Neural progenitor cell (in vitro differentiated cells): Measurements from ENCODE around the gene IP6K2. TPM values are rescaled to one million over a fixed set of nuclear protein-coding genes. Genes with fewer than 3 reads are reported as not detected.
A peak's percentile ranks its signal among the peaks of the same experiment; 100 is the strongest.

Source experiments
- DNase-seq: peaks from one replicate; pipeline ENCODE4 v3.0.0-alpha.2; 2016; ENCODE audit warnings: low spot score
- H2AFZ ChIP-seq: fragments of 200-600 bp; sonication (generic); replicated peaks from 2 replicates; pipeline ENCODE4 v1.6.1; 2016; ENCODE audit warnings: antibody characterized with exemption
- H3F3A ChIP-seq: fragments of 200-600 bp; sonication (generic); 2 replicates; pipeline ENCODE4 v1.6.1; 2016; ENCODE audit warnings: antibody characterized with exemption, low read depth
- H3K27ac ChIP-seq: fragments of 200-600 bp; sonication (generic); 2 replicates; pipeline ENCODE4 v1.5.1; 2016; ENCODE audit warnings: mild to moderate bottlenecking
- H3K27me3 ChIP-seq: fragments of 200-600 bp; sonication (generic); 2 replicates; pipeline ENCODE4 v1.6.1; 2016; ENCODE audit warnings: mild to moderate bottlenecking, moderate library complexity
- H3K36me3 ChIP-seq: fragments of 200-600 bp; sonication (generic); 2 replicates; pipeline ENCODE4 v1.5.1; 2016
- H3K4me1 ChIP-seq: fragments of 200-600 bp; sonication (generic); 2 replicates; pipeline ENCODE4 v1.6.1; 2016; ENCODE audit warnings: mixed run types
- H3K4me2 ChIP-seq: fragments of 200-600 bp; sonication (generic); 2 replicates; pipeline ENCODE4 v1.6.1; 2016
- H3K4me3 ChIP-seq: fragments of 200-600 bp; sonication (generic); 2 replicates; pipeline ENCODE4 v1.5.1; 2016
- H3K79me2 ChIP-seq: fragments of 200-600 bp; sonication (generic); 2 replicates; pipeline ENCODE4 v1.6.1; 2016; ENCODE audit warnings: low read depth
- H3K9ac ChIP-seq: fragments of 200-600 bp; sonication (generic); 2 replicates; pipeline ENCODE4 v1.6.1; 2016
- H3K9me3 ChIP-seq: fragments of 200-600 bp; sonication (generic); 2 replicates; pipeline ENCODE4 v1.5.1; 2016; ENCODE audit warnings: low read depth
- H4K20me1 ChIP-seq: fragments of 200-600 bp; sonication (generic); 2 replicates; pipeline ENCODE4 v1.6.1; 2016; ENCODE audit warnings: low read depth
- H3K27ac Mint-ChIP-seq: 3 replicates; pipeline ENCODE4 v1.8.0; 2021; ENCODE audit warnings: mixed read lengths
- H3K27me3 Mint-ChIP-seq: 2 replicates; pipeline ENCODE4 v1.8.0; 2022; ENCODE audit warnings: low read depth, mild to moderate bottlenecking, inconsistent platforms, moderate library complexity, mixed read lengths; ENCODE audit not compliant: insufficient read depth
- H3K36me3 Mint-ChIP-seq: 3 replicates; pipeline ENCODE4 v1.8.0; 2021; ENCODE audit warnings: mixed read lengths
- H3K4me1 Mint-ChIP-seq: 3 replicates; pipeline ENCODE4 v1.8.0; 2021; ENCODE audit warnings: mixed read lengths
- H3K4me3 Mint-ChIP-seq: 3 replicates; pipeline ENCODE4 v1.8.0; 2021; ENCODE audit warnings: mild to moderate bottlenecking, moderate library complexity, mixed read lengths
- H3K9me3 Mint-ChIP-seq: 3 replicates; pipeline ENCODE4 v1.8.0; 2020; ENCODE audit warnings: mixed read lengths
- EZH2 ChIP-seq: fragments of 200-600 bp; sonication (generic); IDR thresholded peaks from 2 replicates; pipeline ENCODE4 v1.6.1; 2017; ENCODE audit warnings: antibody characterized with exemption, mild to moderate bottlenecking, moderate library complexity
- EZH2phosphoT487 ChIP-seq: fragments of 200-600 bp; sonication (generic); IDR thresholded peaks from 2 replicates; pipeline ENCODE4 v1.6.1; 2017; ENCODE audit warnings: antibody characterized with exemption
- total RNA-seq: library from RNA; depleted of rRNA; stranded (reverse); fragments of >200 nt; gene quantifications from 2 replicates; pipeline ENCODE4 v1.2.3, GENCODE V29; 2015; ENCODE audit warnings: low replicate concordance
- TF ChIP-seq, protein P1 (sequence below): fragments of 200-600 bp; sonication (generic); IDR thresholded peaks from 2 replicates; pipeline ENCODE4 v1.5.1; 2017; ENCODE audit warnings: antibody characterized with exemption, mild to moderate bottlenecking

Gene IP6K2
- total RNA-seq, 1 donor from 2014 or later, result 130 TPM

DNA sequence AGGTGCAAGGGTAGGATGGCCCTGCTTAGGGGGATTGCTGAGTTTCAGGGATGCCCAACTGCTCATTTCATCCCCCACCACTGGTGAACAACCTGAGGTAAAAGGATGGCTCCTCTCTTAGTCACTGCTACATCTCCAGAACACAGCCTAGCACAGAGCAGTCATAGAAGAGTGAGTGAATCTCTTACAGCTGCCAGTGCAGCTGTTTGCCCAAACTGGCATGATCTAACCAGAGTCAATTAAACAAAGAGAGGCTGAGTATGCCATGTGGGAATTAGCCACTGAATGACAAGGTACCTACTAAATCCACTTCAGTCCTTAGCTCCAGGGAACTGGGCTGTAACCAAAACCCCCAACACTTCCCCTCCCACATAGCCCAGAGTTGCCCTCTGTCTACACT is 24.5 kb downstream of the IP6K2 start:
- Mint-ChIP-seq H3K4me3 (no peak overlapping the region), H3K9me3 (no peaks in the 10 kb centered on the region), H3K27ac (no peak overlapping the region), H3K27me3 (peaks cover 2% of the 10 kb centered on the region), H3K36me3 (peaks cover 39% of the 10 kb centered on the region), H3K4me1 (peaks cover 17% of the 10 kb centered on the region)
- H2AFZ ChIP-seq, result no peak overlapping the region
- peaks cover 64% of the 10 kb centered on the region for H3K79me2 ChIP-seq
- peaks cover 20% of the 10 kb centered on the region for H3K36me3 ChIP-seq
- H3K9ac ChIP-seq, result no peak overlapping the region
- H3K27me3 ChIP-seq, result no peaks in the 10 kb centered on the region
- TF ChIP-seq EZH2 (no peak), EZH2phosphoT487 (no peak)
- TF ChIP-seq, protein P1, sequence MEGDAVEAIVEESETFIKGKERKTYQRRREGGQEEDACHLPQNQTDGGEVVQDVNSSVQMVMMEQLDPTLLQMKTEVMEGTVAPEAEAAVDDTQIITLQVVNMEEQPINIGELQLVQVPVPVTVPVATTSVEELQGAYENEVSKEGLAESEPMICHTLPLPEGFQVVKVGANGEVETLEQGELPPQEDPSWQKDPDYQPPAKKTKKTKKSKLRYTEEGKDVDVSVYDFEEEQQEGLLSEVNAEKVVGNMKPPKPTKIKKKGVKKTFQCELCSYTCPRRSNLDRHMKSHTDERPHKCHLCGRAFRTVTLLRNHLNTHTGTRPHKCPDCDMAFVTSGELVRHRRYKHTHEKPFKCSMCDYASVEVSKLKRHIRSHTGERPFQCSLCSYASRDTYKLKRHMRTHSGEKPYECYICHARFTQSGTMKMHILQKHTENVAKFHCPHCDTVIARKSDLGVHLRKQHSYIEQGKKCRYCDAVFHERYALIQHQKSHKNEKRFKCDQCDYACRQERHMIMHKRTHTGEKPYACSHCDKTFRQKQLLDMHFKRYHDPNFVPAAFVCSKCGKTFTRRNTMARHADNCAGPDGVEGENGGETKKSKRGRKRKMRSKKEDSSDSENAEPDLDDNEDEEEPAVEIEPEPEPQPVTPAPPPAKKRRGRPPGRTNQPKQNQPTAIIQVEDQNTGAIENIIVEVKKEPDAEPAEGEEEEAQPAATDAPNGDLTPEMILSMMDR, result no peak
- H3K9me3 ChIP-seq, result no peaks in the 10 kb centered on the region
- H3F3A ChIP-seq, result peaks cover 81% of the 10 kb centered on the region
- H3K27ac ChIP-seq, result peak overlapping the region; percentile 11
- no peak overlapping the region for H3K4me3 ChIP-seq
- peaks cover 100% of the 10 kb centered on the region for H4K20me1 ChIP-seq
- no peak for DNase-seq
- no peak overlapping the region for H3K4me2 ChIP-seq
- peaks cover 23% of the 10 kb centered on the region for H3K4me1 ChIP-seq

DNA sequence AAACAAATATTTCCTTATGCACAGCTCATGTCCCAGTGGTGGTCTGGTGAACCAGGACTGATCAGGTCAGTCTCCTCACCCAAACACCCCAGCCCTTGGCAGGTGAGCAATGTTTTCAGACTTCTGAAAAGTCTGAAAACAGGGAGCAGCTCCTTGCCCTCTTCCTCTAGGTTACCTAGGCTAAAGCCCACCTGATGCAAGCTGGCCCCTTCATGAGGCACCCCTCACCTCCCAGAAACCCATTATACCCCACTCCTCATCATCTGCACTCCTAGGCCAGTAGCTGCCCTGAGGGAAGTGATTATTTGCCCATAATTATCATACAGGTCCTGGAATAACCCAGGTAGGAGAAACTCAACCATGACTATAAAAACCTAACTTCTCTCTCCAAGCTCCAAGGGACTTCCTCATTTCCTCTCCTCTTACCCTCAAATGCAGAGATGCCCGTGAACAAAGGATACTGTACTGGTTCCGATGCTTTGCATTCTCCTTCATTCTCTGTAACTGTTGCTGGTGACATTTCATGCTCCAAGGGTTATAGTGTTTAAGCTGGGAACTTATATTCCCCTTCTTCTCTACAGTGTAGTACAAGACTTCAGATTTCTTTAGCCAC is 26.1 kb downstream of the IP6K2 start:
- no peak overlapping the region for H3K27ac Mint-ChIP-seq
- Histone ChIP-seq H2AFZ (no peak overlapping the region), H4K20me1 (peaks cover 99% of the 10 kb centered on the region), H3K9ac (no peak overlapping the region), H3K27ac (no peak overlapping the region), H3K9me3 (no peaks in the 10 kb centered on the region), H3F3A (peaks cover 88% of the 10 kb centered on the region), H3K4me3 (no peak overlapping the region), H3K27me3 (no peaks in the 10 kb centered on the region), H3K36me3 (peaks cover 20% of the 10 kb centered on the region), H3K79me2 (peaks cover 48% of the 10 kb centered on the region), H3K4me2 (no peak overlapping the region), H3K4me1 (peaks cover 17% of the 10 kb centered on the region)
- H3K36me3 Mint-ChIP-seq, result peaks cover 35% of the 10 kb centered on the region
- H3K9me3 Mint-ChIP-seq, result no peaks in the 10 kb centered on the region
- TF ChIP-seq EZH2, result no peak
- TF ChIP-seq EZH2phosphoT487, result no peak
- TF ChIP-seq, protein P1, result no peak
- peaks cover 15% of the 10 kb centered on the region for H3K4me1 Mint-ChIP-seq
- H3K27me3 Mint-ChIP-seq, result peaks cover 5% of the 10 kb centered on the region
- no peak for DNase-seq
- no peak overlapping the region for H3K4me3 Mint-ChIP-seq

DNA sequence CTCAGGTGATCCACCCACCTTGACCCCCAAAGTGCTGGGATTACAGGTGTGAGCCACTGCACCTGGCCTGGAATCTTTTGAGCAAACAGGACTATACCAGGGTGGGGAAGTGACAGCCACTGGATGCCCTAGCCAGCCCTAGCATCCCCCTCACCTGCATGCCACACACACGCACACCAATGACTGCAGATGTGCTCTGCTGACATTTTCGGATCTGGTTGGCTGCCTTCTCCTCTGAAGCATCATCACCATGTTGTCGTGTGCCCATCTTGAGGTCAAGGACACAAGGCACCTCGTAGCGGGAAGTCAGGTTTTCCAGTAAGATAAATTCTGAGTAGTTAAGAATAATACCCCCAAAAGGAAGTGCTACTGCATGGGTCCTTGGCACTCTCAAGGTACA is 27.6 kb downstream of the IP6K2 start:
- peaks cover 20% of the 10 kb centered on the region for H3K36me3 ChIP-seq
- no peak overlapping the region for H3K4me3 ChIP-seq
- peaks cover 43% of the 10 kb centered on the region for H3K79me2 ChIP-seq
- H3K27me3 Mint-ChIP-seq, result peaks cover 5% of the 10 kb centered on the region
- peaks cover 25% of the 10 kb centered on the region for H3K36me3 Mint-ChIP-seq
- H3K27ac ChIP-seq, result no peak overlapping the region
- H3K4me2 ChIP-seq, result no peak overlapping the region
- H3F3A ChIP-seq, result peaks cover 75% of the 10 kb centered on the region
- H2AFZ ChIP-seq, result no peak overlapping the region
- H3K4me3 Mint-ChIP-seq, result no peak overlapping the region
- peaks cover 88% of the 10 kb centered on the region for H4K20me1 ChIP-seq
- no peak overlapping the region for H3K9ac ChIP-seq
- no peaks in the 10 kb centered on the region for H3K27me3 ChIP-seq
- no peak for DNase-seq
- no peaks in the 10 kb centered on the region for H3K9me3 Mint-ChIP-seq
- TF ChIP-seq EZH2phosphoT487 (no peak), EZH2 (no peak)
- TF ChIP-seq, protein P1, result no peak
- H3K27ac Mint-ChIP-seq, result no peak overlapping the region
- H3K9me3 ChIP-seq, result no peaks in the 10 kb centered on the region
- H3K4me1 Mint-ChIP-seq, result peaks cover 11% of the 10 kb centered on the region
- H3K4me1 ChIP-seq, result peaks cover 6% of the 10 kb centered on the region
